GM12878 (cell line): ENCODE results near the gene CDC42SE2.

ENCODE experiments used
- KDM1A ChIP-seq: fragments of 200-600 bp; sonication (generic); IDR thresholded peaks from 2 replicates; pipeline ENCODE4 v1.6.1; 2016; ENCODE audit warnings: borderline replicate concordance
- MTA3 ChIP-seq: IDR thresholded peaks from 2 replicates; pipeline ENCODE4 v1.6.1; 2012; ENCODE audit warnings: low read length, inconsistent platforms, borderline replicate concordance

GRCh38 chr5:131270809-131271208, 7.0 kb downstream of the CDC42SE2 start:
- no peak for TF ChIP-seq MTA3
- TF ChIP-seq KDM1A: no peak
